ENCODE results near the gene CEP162. TPM values are rescaled to one million over a fixed set of nuclear protein-coding genes. Genes with fewer than 3 reads are reported as not detected.
A peak's percentile ranks its signal among the peaks of the same experiment; 100 is the strongest.

CEP162 gene
- total and polyA plus RNA-seq, 2 of the 8 experiments (the other 6 are each of a cell fraction or from before 2014, with no cell fraction given) = 1.3 to 10.6 TPM

DNA sequence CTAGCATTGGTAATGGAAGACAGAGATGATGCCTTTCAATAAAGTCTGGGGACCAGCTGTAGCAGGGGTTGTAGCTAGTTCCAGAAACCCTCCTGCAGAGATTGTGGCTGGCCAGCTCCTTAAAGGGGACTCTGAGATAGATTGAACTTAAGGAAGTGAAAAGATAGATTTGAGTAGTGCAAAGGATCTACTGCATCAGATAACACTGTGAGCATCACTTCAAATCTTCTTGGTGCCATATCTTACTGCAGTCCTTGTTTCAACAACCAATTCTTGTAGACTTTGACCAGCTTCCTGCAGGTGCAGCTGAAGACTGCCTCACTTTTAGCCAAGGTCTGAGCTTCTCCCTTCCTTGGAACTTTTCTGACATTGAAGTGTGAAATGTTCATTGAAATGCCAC lies 14.8 kb upstream of the CEP162 start:
- no peak overlapping the region for H3K4ac ChIP-seq (replicated peaks; ENCODE audit: insufficient read length, low read depth, low read length)
- no peak overlapping the region for H4K8ac ChIP-seq (ENCODE audit: extremely low read depth, insufficient read depth, low read length)
- no peak overlapping the region for H3K14ac ChIP-seq (ENCODE audit: insufficient read length)
- H2AFZ ChIP-seq (ENCODE audit: low read length) = 0 out of 2 replicates have a peak overlapping the region, but pooled peaks have one; percentile 3
- TF ChIP-seq, protein P1, sequence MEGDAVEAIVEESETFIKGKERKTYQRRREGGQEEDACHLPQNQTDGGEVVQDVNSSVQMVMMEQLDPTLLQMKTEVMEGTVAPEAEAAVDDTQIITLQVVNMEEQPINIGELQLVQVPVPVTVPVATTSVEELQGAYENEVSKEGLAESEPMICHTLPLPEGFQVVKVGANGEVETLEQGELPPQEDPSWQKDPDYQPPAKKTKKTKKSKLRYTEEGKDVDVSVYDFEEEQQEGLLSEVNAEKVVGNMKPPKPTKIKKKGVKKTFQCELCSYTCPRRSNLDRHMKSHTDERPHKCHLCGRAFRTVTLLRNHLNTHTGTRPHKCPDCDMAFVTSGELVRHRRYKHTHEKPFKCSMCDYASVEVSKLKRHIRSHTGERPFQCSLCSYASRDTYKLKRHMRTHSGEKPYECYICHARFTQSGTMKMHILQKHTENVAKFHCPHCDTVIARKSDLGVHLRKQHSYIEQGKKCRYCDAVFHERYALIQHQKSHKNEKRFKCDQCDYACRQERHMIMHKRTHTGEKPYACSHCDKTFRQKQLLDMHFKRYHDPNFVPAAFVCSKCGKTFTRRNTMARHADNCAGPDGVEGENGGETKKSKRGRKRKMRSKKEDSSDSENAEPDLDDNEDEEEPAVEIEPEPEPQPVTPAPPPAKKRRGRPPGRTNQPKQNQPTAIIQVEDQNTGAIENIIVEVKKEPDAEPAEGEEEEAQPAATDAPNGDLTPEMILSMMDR (IDR thresholded peaks at IDR 0.05; ENCODE audit: control extremely low read depth in 1 of 3, insufficient read depth in 1 of 3, low read depth in 1 of 3, low read length in 3 of 3) = no peak
- no peak for TF ChIP-seq RBBP5 (IDR thresholded peaks at IDR 0.05; ENCODE audit: borderline replicate concordance, low read depth, low read length)
- TF ChIP-seq SIN3A (conservative IDR thresholded peaks at IDR 0.05 in 1 of 2, IDR thresholded peaks at IDR 0.05 in 1 of 2; ENCODE audit: low read depth in 1 of 2, low read length in 2 of 2) = no peak
- TF ChIP-seq SP1 (IDR thresholded peaks at IDR 0.05; ENCODE audit: low read depth, low read length) = no peak
- TF ChIP-seq GABPA (IDR thresholded peaks at IDR 0.05; ENCODE audit: borderline replicate concordance, insufficient read depth, low read length) = no peak
- no peak for TF ChIP-seq MAFK (IDR thresholded peaks at IDR 0.05; ENCODE audit: low read depth, low read length)
- TF ChIP-seq RAD21 (IDR thresholded peaks at IDR 0.05 in 1 of 2, conservative IDR thresholded peaks at IDR 0.05 in 1 of 2; ENCODE audit: low read depth in 2 of 2, low read length in 2 of 2) = no peak
- H3K79me1 ChIP-seq (ENCODE audit: low read depth, low read length) = no peaks in the 10 kb centered on the region
- ChIA-PET CTCF (ENCODE audit: partially characterized antibody) (interaction anchor here (0.6 to 2.3 kb wide), 6 partner anchors 10 to 357 kb away, joined by 3 to 9 read pairs (median 3); partner anchors contain the start of gene CEP162), POLR2A (ENCODE audit: partially characterized antibody) (no interaction called here)
- no peaks in the 10 kb centered on the region; a peak in 1 of 4 replicates for H3K9me3 ChIP-seq (ENCODE audit: insufficient read depth in 2 of 2, low read depth in 1 of 2, low read length in 1 of 2)
- no peak for FAIRE-seq
- H3K79me2 ChIP-seq (ENCODE audit: control insufficient read depth in 1 of 2, insufficient read depth in 2 of 2, low read length in 2 of 2) = no peaks in the 10 kb centered on the region
- no peak overlapping the region for H2BK20ac ChIP-seq (ENCODE audit: low read length)
- H3K4me1 ChIP-seq (replicated peaks in 1 of 4; ENCODE audit: control insufficient read depth in 3 of 4, insufficient read depth in 4 of 4, low read length in 3 of 4) = no peaks in the 10 kb centered on the region
- H2AK5ac ChIP-seq (ENCODE audit: low read depth, low read length) = no peak overlapping the region
- H3K4me2 ChIP-seq (ENCODE audit: insufficient read depth in 1 of 2, low read depth in 2 of 2, low read length in 2 of 2) = no peak overlapping the region
- H3K4me3 ChIP-seq (ENCODE audit: extremely low read depth in 1 of 4, insufficient read depth in 2 of 4, low read depth in 3 of 4, low read length in 4 of 4) = no peak overlapping the region
- no peak overlapping the region for H3K9ac ChIP-seq (replicated peaks in 1 of 4; ENCODE audit: extremely low read depth in 1 of 4, low read depth in 3 of 4, low read length in 3 of 4)
- H3K56ac ChIP-seq (replicated peaks; ENCODE audit: insufficient read length, low read depth, low read length) = no peak overlapping the region
- no peaks in the 10 kb centered on the region for H3K27me3 ChIP-seq (replicated peaks in 1 of 4; ENCODE audit: control insufficient read depth in 3 of 4, extremely low read depth in 1 of 4, insufficient read depth in 3 of 4, low read length in 3 of 4)
- no peak overlapping the region for H2BK15ac ChIP-seq (ENCODE audit: low read length)
- no peak for DNase-seq (ENCODE audit: low read depth in 1 of 2, low spot score in 2 of 2)
- H3K23me2 ChIP-seq (ENCODE audit: low read depth, low read length) = no peaks in the 10 kb centered on the region; the same call in 1 of the 2 replicates
- no peak overlapping the region for H3K27ac ChIP-seq (ENCODE audit: low read depth, low read length)
- H2BK5ac ChIP-seq (ENCODE audit: low read depth, low read length) = no peak overlapping the region
- H3K18ac ChIP-seq (ENCODE audit: extremely low read depth, low read length) = no peak overlapping the region
- no peak overlapping the region for H4K5ac ChIP-seq (ENCODE audit: insufficient read length, low read depth, low read length)
- H2BK12ac ChIP-seq (ENCODE audit: low read depth, low read length) = no peak overlapping the region
- H3K36me3 ChIP-seq (ENCODE audit: control insufficient read depth in 2 of 4, insufficient read depth in 4 of 4, low read length in 3 of 4) = no peaks in the 10 kb centered on the region
- no peaks in the 10 kb centered on the region for H4K20me1 ChIP-seq (replicated peaks in 1 of 2; ENCODE audit: control insufficient read depth in 1 of 2, insufficient read depth in 2 of 2, low read length in 2 of 2)
- no peak overlapping the region for H2BK120ac ChIP-seq (replicated peaks; ENCODE audit: low read depth, low read length)
- H4K91ac ChIP-seq (replicated peaks; ENCODE audit: insufficient read length, low read length) = no peak overlapping the region
- no peak overlapping the region for H3K23ac ChIP-seq (ENCODE audit: insufficient read length)

Measured in H1 (cell line).